OCI-LY3 (cell line): ENCODE data around the gene GNAI3.
A peak's percentile ranks its signal among the peaks of the same experiment; 100 is the strongest.

ENCODE experiments used
- H2AFZ ChIP-seq: fragments of 200-600, 300-600 bp; shearing (Covaris generic); 2 replicates; pipeline ENCODE4 v1.6.0; 2014; ENCODE audit warnings: antibody characterized with exemption, low read depth, low read length
- H3K27ac ChIP-seq: fragments of 200-600, 300-600 bp; sonication (generic); 2 replicates; pipeline ENCODE4 v1.5.1; 2014; ENCODE audit warnings: mild to moderate bottlenecking, low read length, moderate library complexity, mixed read lengths
- H3K27me3 ChIP-seq: fragments of 200-600, 300-600 bp; sonication (generic); 2 replicates; pipeline ENCODE4 v1.6.1; 2014; ENCODE audit warnings: low read depth, low read length, mixed read lengths
- H3K36me3 ChIP-seq: fragments of 200-600, 300-600 bp; sonication (generic); replicated peaks from 2 replicates; pipeline ENCODE3; 2014; ENCODE audit warnings: low read depth, low read length, mixed read lengths
- H3K4me1 ChIP-seq: fragments of 300-600, 200-600 bp; sonication (generic); 2 replicates; pipeline ENCODE4 v1.6.1; 2014; ENCODE audit warnings: low read length, mixed read lengths
- H3K4me2 ChIP-seq: fragments of 200-600, 300-600 bp; sonication (generic); 2 replicates; pipeline ENCODE4 v1.6.1; 2014; ENCODE audit warnings: low read length, mixed read lengths
- H3K4me3 ChIP-seq: fragments of 300-600, 200-600 bp; sonication (generic); 2 replicates; pipeline ENCODE4 v1.5.1; 2014; ENCODE audit warnings: antibody characterized with exemption, mild to moderate bottlenecking, low read length, moderate library complexity
- H3K79me2 ChIP-seq: fragments of 300-600, 200-600 bp; shearing (Covaris generic); 2 replicates; pipeline ENCODE4 v1.6.1; 2014; ENCODE audit warnings: mild to moderate bottlenecking, low read length, mixed read lengths
- H3K9ac ChIP-seq: fragments of 300-600, 200-600 bp; shearing (Covaris generic); 2 replicates; pipeline ENCODE4 v1.6.0; 2014; ENCODE audit warnings: mild to moderate bottlenecking, low read length, moderate library complexity
- H3K9me3 ChIP-seq: fragments of 200-600, 300-600 bp; shearing (Covaris generic); 2 replicates; pipeline ENCODE4 v1.6.1; 2014; ENCODE audit warnings: low read length, mixed read lengths; ENCODE audit not compliant: insufficient read depth
- H4K20me1 ChIP-seq: fragments of 200-600, 300-600 bp; sonication (generic); 2 replicates; pipeline ENCODE4 v1.6.1; 2016; ENCODE audit warnings: low read length, mixed read lengths; ENCODE audit not compliant: insufficient read depth
- CTCF ChIP-seq: fragments of 200-600, 300-600 bp; sonication (generic); IDR thresholded peaks from 2 replicates; pipeline ENCODE4 v1.5.1; 2014; ENCODE audit warnings: antibody characterized with exemption, low read length, low read depth
- EZH2phosphoT487 ChIP-seq: fragments of 200-600 bp; shearing (Covaris generic); IDR thresholded peaks from 2 replicates; pipeline ENCODE4 v1.6.1; 2018; ENCODE audit warnings: antibody characterized with exemption, mixed run types, low read depth

The GNAI3 gene

GRCh38 chr1:109618661-109619575 lies 70.5 kb downstream of the GNAI3 start:
- Histone ChIP-seq H3K4me1 (peaks cover 17% of the 10 kb centered on the region), H4K20me1 (peaks cover 7% of the 10 kb centered on the region; the same call in 1 of the 2 replicates), H3K27ac (peak overlapping the region; percentile 54), H3K36me3 (no peaks in the 10 kb centered on the region), H3K79me2 (peaks cover 43% of the 10 kb centered on the region), H3K9me3 (no peaks in the 10 kb centered on the region), H2AFZ (peak overlapping the region; percentile 92), H3K27me3 (no peaks in the 10 kb centered on the region), H3K4me2 (peak overlapping the region; percentile 92), H3K4me3 (peak overlapping the region; percentile 100), H3K9ac (peak overlapping the region; percentile 97)
- no peak for TF ChIP-seq CTCF
- TF ChIP-seq EZH2phosphoT487: no peak

GRCh38 chr1:109619576-109620400 lies 71.4 kb downstream of the GNAI3 start, which contains the start of the genes AMPD2 and GNAT2:
TSS of gene AMPD2 (plus strand) at chr1:109619837. CDS start at chr1:109621176, 1,339 bp downstream.
TSS of gene GNAT2 (minus strand) at chr1:109619616. CDS start at chr1:109612870, 6,746 bp downstream.
- Histone ChIP-seq H3K9me3 (no peaks in the 10 kb centered on the region), H4K20me1 (peaks cover 7% of the 10 kb centered on the region; the same call in 1 of the 2 replicates), H3K4me1 (peaks cover 17% of the 10 kb centered on the region), H3K4me3 (peak within 1 kb of the TSS; percentile 100), H3K9ac (peak within 1 kb of the TSS; percentile 97), H3K36me3 (no peaks in the 10 kb centered on the region), H3K27ac (peak within 1 kb of the TSS; percentile 54), H3K27me3 (no peaks in the 10 kb centered on the region), H2AFZ (peak within 1 kb of the TSS; percentile 92), H3K4me2 (peak within 1 kb of the TSS; percentile 92), H3K79me2 (peaks cover 49% of the 10 kb centered on the region)
- TF ChIP-seq CTCF: no peak
- no peak for TF ChIP-seq EZH2phosphoT487

GRCh38 chr1:109620401-109620791 lies 72.0 kb downstream of the GNAI3 start:
- Histone ChIP-seq H2AFZ (peak overlapping the region; percentile 72; the same call in 1 of the 2 replicates), H3K79me2 (peaks cover 50% of the 10 kb centered on the region), H4K20me1 (peaks cover 7% of the 10 kb centered on the region; the same call in 1 of the 2 replicates), H3K36me3 (no peaks in the 10 kb centered on the region), H3K9ac (peak overlapping the region; percentile 97), H3K27me3 (no peaks in the 10 kb centered on the region), H3K27ac (peak overlapping the region; percentile 54), H3K4me1 (peaks cover 17% of the 10 kb centered on the region), H3K4me3 (peak overlapping the region; percentile 100), H3K4me2 (peak overlapping the region; percentile 92), H3K9me3 (no peaks in the 10 kb centered on the region)
- TF ChIP-seq CTCF (no peak), EZH2phosphoT487 (no peak)
